Activated CD8-positive, alpha-beta T cell treated with anti-CD3 and anti-CD28 coated beads for 36 hours (primary cell): ENCODE data around the gene SHC4. TPM values are rescaled to one million over a fixed set of nuclear protein-coding genes. Genes with fewer than 3 reads are reported as not detected.

Source experiments
- ATAC-seq: fragments of 200-7000 bp; cut with Tn5 transposase; one replicate; pipeline ENCODE4 v1.10.0; 2021; ENCODE audit warnings: mild to moderate bottlenecking, moderate library complexity
- CTCF ChIA-PET: fragments of 350-600 bp; sonication (Branson Sonifier 250); formaldehyde crosslinking; loops from one replicate; lab custom pipeline; 2021; ENCODE audit warnings: antibody characterized with exemption; lab: Charles Lee
- POLR2A ChIA-PET: fragments of 350-600 bp; sonication (Branson Sonifier 250); formaldehyde crosslinking; loops from one replicate; lab custom pipeline; 2021; ENCODE audit warnings: antibody characterized with exemption; lab: Charles Lee
- DNase-seq: peaks from one replicate; pipeline ENCODE4 v3.0.0-alpha.2; 2020
- H3K27ac Mint-ChIP-seq: one replicate; pipeline ENCODE4 v1.8.0; 2021; ENCODE audit warnings: mild to moderate bottlenecking, mixed read lengths
- H3K27me3 Mint-ChIP-seq: one replicate; pipeline ENCODE4 v1.8.0; 2021; ENCODE audit warnings: mixed read lengths
- H3K36me3 Mint-ChIP-seq: one replicate; pipeline ENCODE4 v1.8.0; 2021; ENCODE audit warnings: low read depth, mixed read lengths
- H3K4me1 Mint-ChIP-seq: one replicate; pipeline ENCODE4 v1.8.0; 2021; ENCODE audit warnings: low read depth, mixed read lengths
- H3K4me3 Mint-ChIP-seq: one replicate; pipeline ENCODE4 v1.8.0; 2021; ENCODE audit warnings: mild to moderate bottlenecking, moderate library complexity, mixed read lengths
- H3K9me3 Mint-ChIP-seq: one replicate; pipeline ENCODE4 v1.8.0; 2021; ENCODE audit warnings: mixed read lengths
- CTCF ChIP-seq: fragments of 200-600 bp; IDR thresholded peaks from one replicate; pipeline ENCODE4 v1.8.0; 2022; ENCODE audit warnings: antibody characterized with exemption, mild to moderate bottlenecking
- intact Hi-C: fragments of 100-400 bp; cut with micrococcal nuclease; formaldehyde crosslinking; loops from one replicate; pipeline ENCODE4 v1.10.0; 2022
- total RNA-seq, 2 experiments: library from RNA; stranded (reverse); gene quantifications; one replicate each; pipeline ENCODE4 v1.2.3, GENCODE V29; 2021

The SHC4 gene
- total RNA-seq, 2 experiments from 2014 or later: 2.5 TPM

GRCh38 chr15:48800245-48800644, 163.5 kb downstream of the SHC4 start:
- ATAC-seq (no peak), DNase-seq (no peak)
- peaks cover 20% of the 10 kb centered on the region for H3K4me1 Mint-ChIP-seq
- CTCF ChIA-PET: interaction anchor here (2.8 kb wide), 1 partner anchor 10 kb away, joined by 13 read pairs; the partner anchor contains the start of gene CEP152
- H3K9me3 Mint-ChIP-seq: no peaks in the 10 kb centered on the region
- no peaks in the 10 kb centered on the region for H3K27me3 Mint-ChIP-seq
- peaks cover 36% of the 10 kb centered on the region for H3K36me3 Mint-ChIP-seq
- TF ChIP-seq CTCF: no peak
- H3K27ac Mint-ChIP-seq: no peak overlapping the region
- intact Hi-C loops: no loop called here
- POLR2A ChIA-PET: no interaction called here
- H3K4me3 Mint-ChIP-seq: no peak overlapping the region

GRCh38 chr15:48798319-48798718, 165.4 kb downstream of the SHC4 start:
- POLR2A ChIA-PET: interaction anchor here (1.6 kb wide), 1 partner anchor 13 kb away, joined by 6 read pairs; the partner anchor contains the start of gene CEP152
- Mint-ChIP-seq H3K27ac (no peak overlapping the region), H3K4me3 (no peak overlapping the region), H3K9me3 (no peaks in the 10 kb centered on the region), H3K27me3 (no peaks in the 10 kb centered on the region), H3K4me1 (peaks cover 24% of the 10 kb centered on the region), H3K36me3 (peaks cover 33% of the 10 kb centered on the region)
- ATAC-seq (no peak), DNase-seq (no peak)
- no peak for TF ChIP-seq CTCF
- intact Hi-C loops: no loop called here
- CTCF ChIA-PET: no interaction called here

GRCh38 chr15:48796930-48797329, 166.8 kb downstream of the SHC4 start:
- ChIA-PET CTCF (no interaction called here), POLR2A (no interaction called here)
- no peak for DNase-seq
- Mint-ChIP-seq H3K36me3 (peaks cover 42% of the 10 kb centered on the region), H3K9me3 (no peaks in the 10 kb centered on the region), H3K4me3 (no peak overlapping the region), H3K27me3 (no peaks in the 10 kb centered on the region), H3K27ac (peak overlapping the region; percentile 64), H3K4me1 (peaks cover 20% of the 10 kb centered on the region)
- no peak for TF ChIP-seq CTCF
- peak; percentile 47 for ATAC-seq
- intact Hi-C loops: no loop called here

GRCh38 chr15:48796521-48796920, 167.2 kb downstream of the SHC4 start:
- Mint-ChIP-seq H3K27ac (no peak overlapping the region), H3K9me3 (no peaks in the 10 kb centered on the region), H3K4me1 (peaks cover 20% of the 10 kb centered on the region), H3K27me3 (no peaks in the 10 kb centered on the region), H3K36me3 (peaks cover 44% of the 10 kb centered on the region), H3K4me3 (no peak overlapping the region)
- ChIA-PET CTCF (no interaction called here), POLR2A (no interaction called here)
- DNase-seq: no peak
- no peak for ATAC-seq
- no peak for TF ChIP-seq CTCF
- intact Hi-C loops: no loop called here

GRCh38 chr15:48795901-48796300, 167.8 kb downstream of the SHC4 start:
- H3K27ac Mint-ChIP-seq: no peak overlapping the region
- H3K4me3 Mint-ChIP-seq: no peak overlapping the region
- no peak for ATAC-seq
- H3K4me1 Mint-ChIP-seq: peaks cover 17% of the 10 kb centered on the region
- no peak for TF ChIP-seq CTCF
- ChIA-PET CTCF (no interaction called here), POLR2A (no interaction called here)
- H3K27me3 Mint-ChIP-seq: no peaks in the 10 kb centered on the region
- no peak for DNase-seq
- H3K9me3 Mint-ChIP-seq: no peaks in the 10 kb centered on the region
- intact Hi-C loops: no loop called here
- H3K36me3 Mint-ChIP-seq: peaks cover 41% of the 10 kb centered on the region
